GM21360 (cell line): ENCODE data around the gene MIAT.
"Not testable (repeated sequence)": the region's sequence is repeated elsewhere in the genome, so short reads cannot be mapped to it uniquely, and the experiment has no call there.

ENCODE experiments used
- ATAC-seq: cut with Tn5 transposase; IDR thresholded peaks from one replicate; pipeline ENCODE4 v1.9.1; 2021; ENCODE audit warnings: mild to moderate bottlenecking, moderate library complexity; ENCODE audit not compliant: unreplicated experiment

MIAT gene

GRCh38 chr22:26656891-26657851 lies at the start of gene MIAT:
TSS of gene MIAT (plus strand) at chr22:26657588.
- ATAC-seq, result no peak

- no peak for ATAC-seq
Observed at GRCh38 chr22:26608129-26608528, 49.3 kb upstream of the MIAT start.

DNA sequence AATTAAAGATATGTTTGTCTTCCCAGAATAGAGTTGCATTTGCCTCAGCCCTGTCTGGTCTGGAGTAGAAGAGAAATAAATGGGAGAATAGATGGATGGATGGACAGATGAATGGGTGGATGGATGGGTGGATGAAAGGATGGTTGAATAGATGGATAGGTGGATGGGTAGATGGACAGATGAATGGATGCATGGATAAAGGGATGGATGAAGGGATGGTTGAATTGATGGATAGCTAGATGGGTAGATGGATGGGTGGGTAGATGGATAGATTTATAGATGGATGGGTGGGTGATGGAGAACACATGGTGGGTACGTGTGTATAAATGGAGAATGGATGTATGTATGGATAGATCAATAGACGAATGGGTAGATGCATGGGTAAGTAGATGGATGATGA lies 48.1 kb upstream of the MIAT start:
- no peak for ATAC-seq

DNA sequence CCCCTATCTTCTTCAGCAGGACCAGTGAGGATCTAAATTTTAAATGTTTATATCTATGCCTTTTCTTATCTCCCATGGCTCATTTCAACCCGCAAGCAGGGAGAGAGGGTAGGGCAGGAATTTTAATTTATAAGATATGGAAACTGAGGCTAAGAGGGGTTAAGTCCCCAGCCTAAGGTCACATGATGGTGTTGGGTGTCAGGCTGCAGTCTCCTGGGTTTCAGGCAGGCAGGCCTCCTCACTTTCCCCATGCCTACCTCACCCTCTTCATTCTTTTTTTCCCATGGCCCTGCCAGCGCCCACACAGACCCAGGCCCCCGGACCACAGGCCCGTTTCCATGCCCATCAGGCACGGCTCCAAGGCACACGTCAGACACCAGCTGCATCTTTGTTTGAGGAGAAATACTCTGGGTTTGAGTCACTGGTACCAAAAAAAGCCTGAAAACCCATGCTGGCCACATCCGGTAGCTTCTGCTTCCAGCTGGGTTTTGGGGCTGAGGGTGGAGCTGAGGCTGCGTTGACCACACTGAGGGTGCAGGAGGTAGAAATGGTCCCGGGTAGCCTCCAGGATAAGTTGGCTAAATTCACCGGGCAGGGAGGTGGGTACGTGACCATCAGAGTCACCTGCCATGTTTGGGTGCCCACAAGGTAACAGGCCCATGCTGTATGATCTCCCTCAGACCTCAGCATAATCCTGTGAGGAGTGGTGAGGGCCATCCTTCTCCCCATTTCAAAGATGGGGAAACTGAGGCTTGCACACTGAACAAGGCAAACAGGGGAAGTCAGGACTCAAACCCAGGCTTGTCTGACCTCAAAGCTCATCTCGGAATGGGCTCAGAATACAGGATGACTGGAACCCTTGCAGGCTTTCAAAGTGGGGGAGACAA lies 47.1 kb upstream of the MIAT start:
- peak; percentile 79 for ATAC-seq

GRCh38 chr22:26610996-26611395 lies 46.4 kb upstream of the MIAT start:
- no peak for ATAC-seq

DNA sequence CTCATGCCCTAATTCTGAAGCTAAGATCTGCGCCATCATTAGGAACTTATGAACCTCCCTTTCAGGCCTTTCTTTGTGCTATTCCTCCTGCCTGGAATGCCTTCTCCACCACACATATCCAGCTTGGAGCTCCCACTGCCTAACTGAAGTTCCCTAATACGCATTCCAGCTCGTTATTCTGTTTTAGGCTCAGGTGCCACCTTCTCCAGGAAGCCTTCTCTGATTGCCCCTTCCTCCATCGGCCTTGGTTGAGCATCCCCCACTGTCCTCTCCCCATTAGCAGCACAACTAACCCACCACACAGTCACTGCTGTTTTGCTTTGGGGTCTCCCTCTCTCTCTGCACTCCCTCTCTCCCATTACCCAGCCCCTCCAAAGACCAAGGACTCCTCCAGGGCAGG lies 44.7 kb upstream of the MIAT start:
- no peak for ATAC-seq

- not testable (repeated sequence) for ATAC-seq
Observed at GRCh38 chr22:26613753-26614152, 43.6 kb upstream of the MIAT start.

DNA sequence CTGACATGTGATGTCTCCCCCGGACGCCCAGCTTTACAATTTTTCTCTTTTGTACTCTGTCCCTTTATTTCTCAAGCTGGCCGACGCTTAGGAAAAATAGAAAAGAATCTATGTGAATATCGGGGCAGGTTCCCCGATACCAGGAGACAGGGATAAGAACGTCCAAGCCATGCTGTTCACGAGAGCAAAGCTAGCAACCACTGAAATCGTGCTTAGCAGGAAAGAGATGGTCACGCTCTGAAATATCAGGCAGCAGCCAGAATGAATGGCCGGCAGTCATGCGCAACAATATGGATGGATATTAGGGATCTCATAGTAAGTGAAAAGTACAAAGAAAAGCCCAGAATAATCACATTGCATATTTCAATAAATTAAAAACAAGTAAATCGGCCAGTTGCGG lies 43.1 kb upstream of the MIAT start:
- ATAC-seq, result no peak

GRCh38 chr22:26615149-26615548 lies 42.2 kb upstream of the MIAT start:
- ATAC-seq, result no peak

- ATAC-seq, result no peak
Observed at GRCh38 chr22:26615830-26616435, 41.5 kb upstream of the MIAT start.

DNA sequence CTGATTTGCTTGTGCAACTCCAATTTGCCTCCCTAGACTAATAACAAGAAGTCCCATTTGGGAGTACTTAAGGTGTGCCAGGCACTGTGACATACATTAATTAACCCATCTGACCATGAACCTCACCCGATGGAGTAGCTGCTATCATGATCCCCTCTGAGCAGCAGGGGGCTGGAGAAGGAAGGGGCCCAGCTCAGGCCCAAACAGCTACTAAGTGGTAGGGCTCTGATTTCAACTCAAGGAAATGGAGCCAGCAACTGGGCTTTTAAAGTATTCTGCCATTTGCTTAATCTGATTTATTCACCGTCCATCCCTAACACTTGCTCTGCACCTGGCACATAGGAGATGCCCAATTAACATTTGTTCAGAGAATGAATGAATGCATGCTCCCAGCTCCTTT lies 40.7 kb upstream of the MIAT start:
- no peak for ATAC-seq

DNA sequence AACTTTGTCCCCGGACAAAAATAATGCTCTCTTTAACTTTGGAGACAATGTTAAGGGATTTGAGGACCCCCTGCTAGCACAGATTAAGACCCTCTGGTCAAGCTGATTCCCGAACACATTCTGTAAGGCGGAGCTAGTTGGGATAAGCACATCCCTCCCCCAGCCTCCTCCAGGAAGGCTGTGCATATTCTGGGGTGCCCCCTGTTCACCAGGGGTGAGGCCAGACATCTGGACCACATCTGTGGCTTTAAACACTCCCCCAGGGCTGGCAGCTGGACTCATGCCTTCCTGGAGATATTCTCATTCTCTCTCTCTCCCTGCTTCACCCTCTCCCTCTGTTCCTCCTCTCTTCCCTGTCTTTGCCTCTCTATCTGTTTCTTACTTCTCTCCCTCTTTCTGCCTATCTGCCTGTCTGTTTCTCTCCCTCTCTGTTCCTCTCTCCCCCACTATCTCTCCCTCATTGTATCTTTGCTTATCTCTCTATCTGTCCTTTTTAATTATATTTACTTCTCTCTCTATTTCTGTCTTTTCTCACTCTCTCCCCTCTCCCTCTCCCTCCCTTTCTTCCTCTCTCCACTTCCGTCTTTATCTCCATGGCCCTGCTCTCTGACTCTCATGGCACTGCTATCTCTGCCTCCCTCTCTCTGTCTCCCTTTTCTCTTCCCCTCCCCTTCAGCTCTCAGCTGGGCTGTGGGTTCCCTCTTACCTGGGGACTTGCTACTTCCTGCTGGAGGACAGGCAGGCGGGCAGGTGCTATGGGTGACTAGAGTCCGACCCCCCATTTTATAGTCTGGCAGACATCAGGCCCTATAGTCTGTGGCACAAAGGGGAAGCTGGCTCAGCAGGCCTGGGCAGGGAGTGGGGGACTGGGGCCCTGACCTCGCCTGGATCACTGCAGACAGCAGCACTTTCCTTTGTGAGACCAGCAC lies 39.9 kb upstream of the MIAT start, which contains the start of gene CRYBB1:
TSS of gene CRYBB1 (minus strand) at position 757 of the 929 bp plus-strand sequence. CDS start 1,708 bp downstream, outside the sequence.
- ATAC-seq, result no peak

- ATAC-seq, result no peak
Observed at GRCh38 chr22:26618455-26618854, 38.9 kb upstream of the MIAT start.

DNA sequence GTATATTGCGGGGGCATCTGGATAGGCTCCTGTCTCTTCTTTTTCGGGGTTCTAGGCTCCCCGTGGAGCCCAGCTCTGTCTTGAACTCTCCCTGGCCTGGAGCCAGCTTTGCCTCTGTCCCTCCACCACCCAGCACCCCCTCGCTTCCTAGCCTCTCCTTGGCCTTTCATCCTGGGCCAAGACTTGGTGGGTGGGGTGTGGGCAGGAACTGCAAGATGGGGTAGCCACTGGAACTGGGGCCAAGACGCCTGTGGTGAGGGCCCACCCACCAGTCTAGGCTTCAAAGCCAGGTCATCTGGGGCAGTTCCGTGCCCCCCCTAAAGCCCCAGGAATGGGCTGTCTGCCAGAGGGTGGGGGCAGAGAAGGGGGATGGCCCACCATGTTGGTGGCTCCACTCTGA lies 37.9 kb upstream of the MIAT start:
- ATAC-seq, result no peak

GRCh38 chr22:26620197-26620596 lies 37.2 kb upstream of the MIAT start:
- ATAC-seq, result no peak

GRCh38 chr22:26621663-26622062 lies 35.7 kb upstream of the MIAT start, which contains the start of gene CRYBA4:
TSS of gene CRYBA4 (plus strand) at chr22:26621963. CDS start at chr22:26622597, 634 bp downstream.
- no peak for ATAC-seq

- no peak for ATAC-seq
Observed at GRCh38 chr22:26623984-26624383, 33.4 kb upstream of the MIAT start.

- ATAC-seq, result no peak
Observed at GRCh38 chr22:26624803-26625202, 32.6 kb upstream of the MIAT start.

DNA sequence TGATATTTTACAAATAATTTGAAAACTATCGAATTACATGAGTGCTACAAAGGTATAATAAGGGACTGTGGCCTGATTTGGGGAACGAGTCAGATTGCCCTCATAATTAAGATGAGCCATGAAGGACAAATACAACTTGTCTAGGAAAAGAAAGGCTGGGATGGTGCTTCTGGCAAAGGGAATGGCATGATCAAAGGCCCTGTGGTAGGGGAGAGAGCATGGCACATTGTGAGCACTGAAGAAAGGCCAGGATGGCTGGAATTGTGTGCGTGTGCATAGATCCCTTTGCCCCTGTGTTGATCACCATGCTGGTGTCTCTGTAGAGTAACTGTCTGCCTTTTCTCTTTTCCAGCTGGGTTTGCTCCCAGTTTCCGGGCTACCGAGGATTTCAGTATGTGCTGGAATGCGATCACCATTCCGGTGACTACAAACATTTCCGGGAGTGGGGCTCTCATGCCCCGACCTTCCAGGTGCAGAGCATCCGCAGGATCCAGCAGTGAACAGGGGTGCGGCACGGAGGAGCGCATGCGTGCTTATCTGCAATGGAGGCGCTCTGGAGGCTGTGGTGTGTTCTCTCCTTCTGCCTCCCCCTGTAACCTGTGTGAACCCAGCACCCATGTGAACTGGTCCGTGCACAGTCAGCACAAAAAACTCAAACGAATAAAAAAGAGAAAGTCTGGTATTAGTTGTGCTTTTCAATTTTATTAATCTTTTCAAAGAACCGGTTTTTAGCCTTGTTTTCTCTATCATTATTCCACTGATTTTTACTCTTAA lies 27.2 kb upstream of the MIAT start:
- ATAC-seq, result no peak
